Measurements from ENCODE around the gene EXOSC5.

DNA sequence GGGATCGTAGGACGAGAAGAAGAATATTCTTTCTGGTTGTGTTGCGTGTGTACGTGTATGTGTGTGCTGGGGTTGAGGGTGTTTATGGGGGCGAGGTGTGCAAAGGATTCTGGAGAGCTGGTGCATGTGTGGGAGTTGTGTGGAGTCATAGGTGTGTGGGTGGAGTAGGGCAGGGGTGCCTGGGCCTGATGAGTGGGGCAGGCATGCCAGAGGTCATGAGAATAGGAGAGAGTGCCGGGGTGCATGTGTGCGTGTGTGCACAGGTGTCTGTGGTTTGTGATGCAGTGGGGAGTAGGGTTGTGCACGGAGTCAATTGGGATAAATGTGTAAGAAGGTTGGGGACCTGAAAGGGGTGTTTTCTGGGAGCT lies 20.2 kb downstream of the EXOSC5 start:
- TF ChIP-seq, protein P1, sequence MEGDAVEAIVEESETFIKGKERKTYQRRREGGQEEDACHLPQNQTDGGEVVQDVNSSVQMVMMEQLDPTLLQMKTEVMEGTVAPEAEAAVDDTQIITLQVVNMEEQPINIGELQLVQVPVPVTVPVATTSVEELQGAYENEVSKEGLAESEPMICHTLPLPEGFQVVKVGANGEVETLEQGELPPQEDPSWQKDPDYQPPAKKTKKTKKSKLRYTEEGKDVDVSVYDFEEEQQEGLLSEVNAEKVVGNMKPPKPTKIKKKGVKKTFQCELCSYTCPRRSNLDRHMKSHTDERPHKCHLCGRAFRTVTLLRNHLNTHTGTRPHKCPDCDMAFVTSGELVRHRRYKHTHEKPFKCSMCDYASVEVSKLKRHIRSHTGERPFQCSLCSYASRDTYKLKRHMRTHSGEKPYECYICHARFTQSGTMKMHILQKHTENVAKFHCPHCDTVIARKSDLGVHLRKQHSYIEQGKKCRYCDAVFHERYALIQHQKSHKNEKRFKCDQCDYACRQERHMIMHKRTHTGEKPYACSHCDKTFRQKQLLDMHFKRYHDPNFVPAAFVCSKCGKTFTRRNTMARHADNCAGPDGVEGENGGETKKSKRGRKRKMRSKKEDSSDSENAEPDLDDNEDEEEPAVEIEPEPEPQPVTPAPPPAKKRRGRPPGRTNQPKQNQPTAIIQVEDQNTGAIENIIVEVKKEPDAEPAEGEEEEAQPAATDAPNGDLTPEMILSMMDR (IDR thresholded peaks at IDR 0.05; ENCODE audit: borderline replicate concordance, extremely low read depth, low read length, poor library complexity, severe bottlenecking) = no peak
- TF ChIP-seq EZH2 (IDR thresholded peaks at IDR 0.05; ENCODE audit: borderline replicate concordance, low read depth, low read length, severe bottlenecking) = no peak
